ENCODE results near the gene AGAP3.

AGAP3 gene

GRCh38 chr7:151168003-151168786 is 81.9 kb downstream of the AGAP3 start:
- DNase-seq, result peak; percentile 20

GRCh38 chr7:151168787-151169162 is 82.5 kb downstream of the AGAP3 start:
- DNase-seq, result no peak

GRCh38 chr7:151172273-151173141 is 86.2 kb downstream of the AGAP3 start:
- peak; percentile 54 for DNase-seq

GRCh38 chr7:151173386-151174245 is 87.3 kb downstream of the AGAP3 start:
- DNase-seq, result no peak

GRCh38 chr7:151174246-151175046 is 88.2 kb downstream of the AGAP3 start:
- no peak for DNase-seq

GRCh38 chr7:151175047-151175792 is 88.9 kb downstream of the AGAP3 start:
- DNase-seq, result no peak

GRCh38 chr7:151175793-151176311 is 89.6 kb downstream of the AGAP3 start:
- no peak for DNase-seq

- DNase-seq, result no peak
These were observed 90.1 kb downstream of the AGAP3 start for GRCh38 chr7:151176401-151176800.

- DNase-seq, result no peak
These were observed 91.0 kb downstream of the AGAP3 start for GRCh38 chr7:151177310-151177709.

GRCh38 chr7:151178236-151178635 is 92.0 kb downstream of the AGAP3 start:
- DNase-seq, result no peak

- DNase-seq, result no peak
These were observed 92.6 kb downstream of the AGAP3 start for GRCh38 chr7:151178831-151179230.

- no peak for DNase-seq
These were observed 93.1 kb downstream of the AGAP3 start for GRCh38 chr7:151179287-151179860.

- DNase-seq, result no peak
These were observed 93.7 kb downstream of the AGAP3 start for GRCh38 chr7:151179946-151180345.

GRCh38 chr7:151181011-151181431 is 94.7 kb downstream of the AGAP3 start:
- no peak for DNase-seq

- DNase-seq, result no peak
These were observed 99.7 kb downstream of the AGAP3 start for GRCh38 chr7:151185762-151186639.

- no peak for DNase-seq
These were observed 100.5 kb downstream of the AGAP3 start, which contains the start of gene ASB10 for GRCh38 chr7:151186640-151187408. ASB10 (minus strand) TSS chr7:151187250; CDS start chr7:151187130, 120 bp downstream.

- no peak for DNase-seq
These were observed 101.4 kb downstream of the AGAP3 start for GRCh38 chr7:151187409-151188251.

GRCh38 chr7:151188252-151188542 is 101.9 kb downstream of the AGAP3 start:
- no peak for DNase-seq

Measured in GDM1 (cell line).